ENCODE data around the gene ADAMTSL1. TPM values are rescaled to one million over a fixed set of nuclear protein-coding genes. Genes with fewer than 3 reads are reported as not detected.

The ADAMTSL1 gene
- total and polyA plus RNA-seq, 2 of the 8 experiments (the other 6 are each of a cell fraction or from before 2014, with no cell fraction given), result 0.84 to 1.1 TPM

DNA sequence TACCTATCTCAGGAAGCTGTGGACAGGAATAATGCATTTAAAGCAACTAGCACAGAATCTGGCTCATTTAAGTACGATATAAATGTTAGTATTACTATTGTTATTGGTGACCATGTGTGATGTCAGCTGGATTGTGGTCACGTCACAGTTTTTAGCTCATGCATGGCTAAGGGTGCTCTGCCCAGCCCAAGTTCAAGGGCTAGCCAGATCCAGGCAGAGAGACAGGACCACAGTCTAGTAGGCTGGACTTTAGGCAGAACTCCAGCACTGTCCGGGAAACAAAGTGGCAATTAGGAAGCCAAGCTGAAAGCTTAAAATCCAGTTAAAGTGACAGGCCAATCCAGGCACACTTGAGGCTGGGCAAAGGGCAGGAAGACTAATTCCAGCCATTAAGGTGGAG, 273.6 kb downstream of the ADAMTSL1 start:
- H3K4me1 ChIP-seq (replicated peaks in 1 of 4; ENCODE audit: control insufficient read depth in 3 of 4, insufficient read depth in 4 of 4, low read length in 3 of 4), result no peaks in the 10 kb centered on the region
- H4K20me1 ChIP-seq (replicated peaks in 1 of 2; ENCODE audit: control insufficient read depth in 1 of 2, insufficient read depth in 2 of 2, low read length in 2 of 2), result no peaks in the 10 kb centered on the region
- H3K23me2 ChIP-seq (ENCODE audit: low read depth, low read length), result no peaks in the 10 kb centered on the region
- H3K4me3 ChIP-seq (ENCODE audit: extremely low read depth in 1 of 4, insufficient read depth in 2 of 4, low read depth in 3 of 4, low read length in 4 of 4), result no peak overlapping the region
- H3K4ac ChIP-seq (replicated peaks; ENCODE audit: insufficient read length, low read depth, low read length), result no peak overlapping the region
- no peak overlapping the region for H2BK15ac ChIP-seq (ENCODE audit: low read length)
- H4K8ac ChIP-seq (ENCODE audit: extremely low read depth, insufficient read depth, low read length), result no peak overlapping the region
- no peak overlapping the region for H2AFZ ChIP-seq (ENCODE audit: low read length)
- FAIRE-seq, result no peak
- no peak overlapping the region for H3K27ac ChIP-seq (ENCODE audit: low read depth, low read length)
- no peak overlapping the region for H2BK5ac ChIP-seq (ENCODE audit: low read depth, low read length)
- ChIA-PET POLR2A (ENCODE audit: partially characterized antibody) (no interaction called here), CTCF (ENCODE audit: partially characterized antibody) (interaction anchor here (0.6 to 1.6 kb wide), 4 partner anchors 44 to 266 kb away, joined by 3 to 5 read pairs (median 4); no protein-coding TSS in a partner anchor)
- H3K4me2 ChIP-seq (ENCODE audit: insufficient read depth in 1 of 2, low read depth in 2 of 2, low read length in 2 of 2), result no peak overlapping the region
- no peak overlapping the region for H3K56ac ChIP-seq (replicated peaks; ENCODE audit: insufficient read length, low read depth, low read length)
- no peaks in the 10 kb centered on the region for H3K79me2 ChIP-seq (ENCODE audit: control insufficient read depth in 1 of 2, insufficient read depth in 2 of 2, low read length in 2 of 2)
- H3K79me1 ChIP-seq (ENCODE audit: low read depth, low read length), result no peaks in the 10 kb centered on the region
- no peak overlapping the region for H3K14ac ChIP-seq (ENCODE audit: insufficient read length)
- H2AK5ac ChIP-seq (ENCODE audit: low read depth, low read length), result no peak overlapping the region
- H4K5ac ChIP-seq (ENCODE audit: insufficient read length, low read depth, low read length), result no peak overlapping the region
- 91% methylated on average over 3 of the region's 3 CpGs; no CpG with 5 or more reads in 1 of the 2 experiments for WGBS, 2 experiments (ENCODE audit: extremely low coverage in 1 of 2, insufficient coverage in 1 of 2, insufficient read length in 1 of 2, insufficient replicate concordance in 2 of 2, low coverage in 1 of 2, low lambda C conversion rate in 2 of 2, missing lambda C conversion rate in 1 of 2)
- no peaks in the 10 kb centered on the region for H3K9me3 ChIP-seq (ENCODE audit: insufficient read depth in 2 of 2, low read depth in 1 of 2, low read length in 1 of 2)
- H3K9ac ChIP-seq (replicated peaks in 1 of 4; ENCODE audit: extremely low read depth in 1 of 4, low read depth in 3 of 4, low read length in 3 of 4), result no peak overlapping the region
- no peak overlapping the region for H2BK120ac ChIP-seq (replicated peaks; ENCODE audit: low read depth, low read length)
- H3K18ac ChIP-seq (ENCODE audit: extremely low read depth, low read length), result no peak overlapping the region
- no peak overlapping the region for H2BK12ac ChIP-seq (ENCODE audit: low read depth, low read length)
- H3K36me3 ChIP-seq (ENCODE audit: control insufficient read depth in 2 of 4, insufficient read depth in 4 of 4, low read length in 3 of 4), result no peaks in the 10 kb centered on the region
- no peak overlapping the region for H4K91ac ChIP-seq (replicated peaks; ENCODE audit: insufficient read length, low read length)
- no peak for TF ChIP-seq KDM5A (IDR thresholded peaks at IDR 0.05; ENCODE audit: low read length)
- TF ChIP-seq KDM4A (IDR thresholded peaks at IDR 0.05; ENCODE audit: low read depth, low read length, severe bottlenecking), result no peak
- TF ChIP-seq TCF12 (IDR thresholded peaks at IDR 0.05; ENCODE audit: low read depth, low read length), result no peak
- TF ChIP-seq NANOG (IDR thresholded peaks at IDR 0.05; ENCODE audit: insufficient read depth, low read depth, low read length, poor library complexity, severe bottlenecking), result no peak
- H3K27me3 ChIP-seq (replicated peaks in 1 of 4; ENCODE audit: control insufficient read depth in 3 of 4, extremely low read depth in 1 of 4, insufficient read depth in 3 of 4, low read length in 3 of 4), result no peaks in the 10 kb centered on the region
- H3K23ac ChIP-seq (ENCODE audit: insufficient read length), result no peak overlapping the region
- H2BK20ac ChIP-seq (ENCODE audit: low read length), result no peak overlapping the region
- DNase-seq (ENCODE audit: low read depth in 1 of 2, low spot score in 2 of 2), result no peak

Data from H1 (cell line).